Spleen (tissue), 11 donors: ENCODE measurements around the gene VEGFC. TPM values are rescaled to one million over a fixed set of nuclear protein-coding genes. Genes with fewer than 3 reads are reported as not detected.

Experiments used
- DNase-seq: peaks from one replicate; pipeline ENCODE4 v3.0.0-alpha.2; 2020
- H3K27ac ChIP-seq, 8 donors: fragments of 200-600 bp; sonication (generic) in 7 of 8; 1 replicate in 4 of 8; 2 replicates in 4 of 8; pipeline versions ENCODE4 v1.5.0 to v1.8.0; 2016 to 2021; ENCODE audit warnings: inconsistent platforms in 4 of 8, mild to moderate bottlenecking in 4 of 8, moderate library complexity in 1 of 8
- H3K27me3 ChIP-seq, 7 donors: fragments of 200-600 bp; sonication (generic) in 6 of 7; replicated peaks in 1 of 7; 1 replicate in 4 of 7; 2 replicates in 3 of 7; pipeline versions ENCODE4 v1.5.0 to v1.8.0; 2016 to 2021; ENCODE audit warnings: inconsistent platforms in 3 of 7, mild to moderate bottlenecking in 1 of 7
- H3K36me3 ChIP-seq, 6 donors: fragments of 200-600 bp; sonication (generic) in 5 of 6; 1 replicate in 4 of 6; 2 replicates in 2 of 6; pipeline versions ENCODE4 v1.5.0 to v1.8.0; 2016 to 2021; ENCODE audit warnings: inconsistent platforms in 2 of 6
- H3K4me1 ChIP-seq, 6 donors: fragments of 200-600 bp; sonication (generic) in 5 of 6; 1 replicate in 3 of 6; 2 replicates in 3 of 6; pipeline versions ENCODE4 v1.5.0 to v1.8.0; 2016 to 2021; ENCODE audit warnings: inconsistent platforms in 3 of 6
- H3K4me3 ChIP-seq, 8 donors: fragments of 200-600 bp; sonication (generic) in 7 of 8; 1 replicate in 4 of 8; 2 replicates in 4 of 8; pipeline versions ENCODE4 v1.5.0 to v1.8.0; 2016 to 2021; ENCODE audit warnings: inconsistent platforms in 4 of 8, mild to moderate bottlenecking in 4 of 8, moderate library complexity in 2 of 8
- H3K9me3 ChIP-seq, 8 donors: fragments of 200-600 bp; sonication (generic) in 7 of 8; 1 replicate in 4 of 8; 2 replicates in 4 of 8; pipeline versions ENCODE4 v1.5.0 to v1.8.0; 2016 to 2021; ENCODE audit warnings: inconsistent platforms in 4 of 8
- CTCF ChIP-seq, 11 experiments: fragments of 200-600 bp in 7 of 11; fragments of 450-650 bp in 4 of 11; sonication (generic) in 4 of 11; IDR thresholded peaks in 8 of 11; conservative IDR thresholded peaks in 3 of 11; 1 replicate in 7 of 11; 2 replicates in 4 of 11; pipeline versions ENCODE4 v1.4.0 to v1.8.0; 2016 to 2021; ENCODE audit warnings: antibody characterized with exemption in 11 of 11, inconsistent platforms in 4 of 11, mild to moderate bottlenecking in 1 of 11
- POLR2A ChIP-seq, 3 donors: fragments of 450-650 bp; IDR thresholded peaks; one replicate each; pipeline ENCODE4 v1.5.1; 2017; ENCODE audit warnings: antibody characterized with exemption in 3 of 3, mild to moderate bottlenecking in 1 of 3
- POLR2AphosphoS5 ChIP-seq, 3 donors: sonication (generic); formaldehyde crosslinking; IDR thresholded peaks; one replicate each; pipeline ENCODE4 v1.5.1; 2017; ENCODE audit warnings: antibody characterized with exemption in 3 of 3
- WGBS, 5 donors: extraction: QIAGEN DNeasy Blood & Tissue Kit in 3 of 5; methylation state at CpG; one replicate each; pipeline versions ENCODE4 v1.1.5 to v1.1.7; 2013 to 2018; 5-methylcytosine and 5-hydroxymethylcytosine counted together
- intact Hi-C: fragments of 100-400 bp; cut with DNase I; formaldehyde crosslinking; loops from one replicate; pipeline ENCODE4 v1.15.0; 2023; ENCODE audit warnings: low total_unique reads
- polyA plus RNA-seq, 3 donors: library from polyadenylated mRNA; stranded (reverse); fragments of 200-250 nt; gene quantifications; one replicate each; pipeline ENCODE4 v1.2.1, GENCODE V29; 2013
- total RNA-seq, 7 donors: library from RNA; depleted of rRNA in 3 of 7; stranded (reverse); fragments of >200 nt in 3 of 7; fragmentation: NEBNext Ultra II Directional in 4 of 7; extraction: Animal tissue kit (Norgen Biotek cat#: 25700) in 4 of 7; gene quantifications; one replicate each; pipeline versions ENCODE4 v1.1.0 to v1.2.1, GENCODE V29; 2016 to 2021
- donor health status: healthy with polysubstance abuse.
- donor health status: DM: no; HTN: no; CAD: no; lungs with moderate emphysema.
- donor health status: DM: no; HTN: no; CAD: no.
- donor health status: Bipolar disorder and iron deficiency.
- donor health status: healthy.
- donor health status: DM: no; HTN: no; CAD: no.
- donor health status: DM: yes; HTN: yes; CAD: no.

The VEGFC gene
- total and polyA plus RNA-seq, 10 donors: 3.3 to 11.6 (median 4.6) TPM

- intact Hi-C loops: no loop called here
- no peak for DNase-seq
- no peak overlapping the region for H3K4me3 ChIP-seq
- TF ChIP-seq POLR2A (IDR thresholded peaks at IDR 0.05) (no peak), POLR2AphosphoS5 (IDR thresholded peaks at IDR 0.05) (no peak), CTCF (IDR thresholded peaks at IDR 0.05 in 8 of 11, conservative IDR thresholded peaks at IDR 0.05 in 3 of 11) (no peak)
- H3K9me3 ChIP-seq: no peaks in the 10 kb centered on the region
- H3K27me3 ChIP-seq: no peaks in the 10 kb centered on the region
- H3K27ac ChIP-seq: no peak overlapping the region
- H3K4me1 ChIP-seq: no peaks in the 10 kb centered on the region
- H3K36me3 ChIP-seq: no peaks in the 10 kb centered on the region
- WGBS, 5 donors: 70 to 83% (median 80%) methylated on average over 4 of the region's 4 CpGs
Measured at GRCh38 chr4:176833400-176834175, 40.9 kb upstream of the VEGFC start.

- no peak overlapping the region for H3K4me3 ChIP-seq
- H3K36me3 ChIP-seq: no peaks in the 10 kb centered on the region
- H3K9me3 ChIP-seq: no peaks in the 10 kb centered on the region
- no peaks in the 10 kb centered on the region for H3K27me3 ChIP-seq
- no peak overlapping the region for H3K27ac ChIP-seq
- DNase-seq: no peak
- 88 to 95% (median 91%) methylated on average over 6 of the region's 6 CpGs for WGBS, 5 donors
- no peak for TF ChIP-seq POLR2AphosphoS5 (IDR thresholded peaks at IDR 0.05)
- TF ChIP-seq CTCF (IDR thresholded peaks at IDR 0.05 in 8 of 11, conservative IDR thresholded peaks at IDR 0.05 in 3 of 11): no peak
- no peak for TF ChIP-seq POLR2A (IDR thresholded peaks at IDR 0.05)
- no peaks in the 10 kb centered on the region for H3K4me1 ChIP-seq
- intact Hi-C loops: no loop called here
Measured at GRCh38 chr4:176830971-176831370, 38.2 kb upstream of the VEGFC start.

- Histone ChIP-seq H3K9me3 (no peaks in the 10 kb centered on the region), H3K4me3 (no peak overlapping the region), H3K27me3 (no peaks in the 10 kb centered on the region), H3K27ac (no peak overlapping the region), H3K36me3 (no peaks in the 10 kb centered on the region), H3K4me1 (no peaks in the 10 kb centered on the region)
- no peak for TF ChIP-seq CTCF (IDR thresholded peaks at IDR 0.05 in 8 of 11, conservative IDR thresholded peaks at IDR 0.05 in 3 of 11)
- TF ChIP-seq POLR2A (IDR thresholded peaks at IDR 0.05): no peak
- no peak for TF ChIP-seq POLR2AphosphoS5 (IDR thresholded peaks at IDR 0.05)
- intact Hi-C loops: no loop called here
- no peak for DNase-seq
Measured at GRCh38 chr4:176825586-176825985, 32.9 kb upstream of the VEGFC start.

- DNase-seq: no peak
- H3K4me1 ChIP-seq: no peaks in the 10 kb centered on the region
- H3K27ac ChIP-seq: no peak overlapping the region
- H3K4me3 ChIP-seq: no peak overlapping the region
- H3K27me3 ChIP-seq: no peaks in the 10 kb centered on the region
- WGBS, 5 donors: 35 to 64% (median 59%) methylated on average over 2 of the region's 2 CpGs
- H3K36me3 ChIP-seq: no peaks in the 10 kb centered on the region
- TF ChIP-seq CTCF (IDR thresholded peaks at IDR 0.05 in 8 of 11, conservative IDR thresholded peaks at IDR 0.05 in 3 of 11) (no peak), POLR2AphosphoS5 (IDR thresholded peaks at IDR 0.05) (no peak), POLR2A (IDR thresholded peaks at IDR 0.05) (no peak)
- H3K9me3 ChIP-seq: no peaks in the 10 kb centered on the region
- intact Hi-C loops: no loop called here
Measured at GRCh38 chr4:176824645-176825366, 32.1 kb upstream of the VEGFC start.
